H1 (cell line): Measurements from ENCODE around the gene ZBTB16. TPM values are rescaled to one million over a fixed set of nuclear protein-coding genes. Genes with fewer than 3 reads are reported as not detected.

Experiments
- CTCF ChIA-PET: fragments of 300-600 bp; sonication (Branson Sonifier 250); formaldehyde crosslinking; loops from one replicate; lab custom pipeline; 2021; ENCODE audit not compliant: partially characterized antibody; lab: Charles Lee
- POLR2A ChIA-PET: fragments of 300-600 bp; sonication (Branson Sonifier 250); formaldehyde crosslinking; loops from one replicate; lab custom pipeline; 2021; ENCODE audit warnings: inconsistent platforms; ENCODE audit not compliant: partially characterized antibody; lab: Charles Lee
- DNase-seq, 2 experiments: peaks; one replicate each; pipeline versions ENCODE4 v3.0.0 to v3.0.0-alpha.2; 2010 to 2022; ENCODE audit warnings: low spot score in 2 of 2, low read depth in 1 of 2, mixed read lengths in 1 of 2
- FAIRE-seq: peaks from 2 replicates; lab custom pipeline; 2011; peaks lifted over from hg19 to GRCh38; lab: Jason Lieb, UNC
- H2AFZ ChIP-seq: 2 replicates; pipeline ENCODE4 v1.8.1; 2012; ENCODE audit warnings: low read length, inconsistent platforms
- H2AK5ac ChIP-seq: 2 replicates; pipeline ENCODE4 v1.6.1; 2013; ENCODE audit warnings: low read depth, low read length
- H2BK120ac ChIP-seq: replicated peaks from 2 replicates; pipeline ENCODE3; 2013; ENCODE audit warnings: low read depth, low read length, inconsistent platforms
- H2BK12ac ChIP-seq: 2 replicates; pipeline ENCODE4 v1.6.1; 2013; ENCODE audit warnings: low read depth, low read length
- H2BK15ac ChIP-seq: 2 replicates; pipeline ENCODE4 v1.6.1; 2013; ENCODE audit warnings: low read length
- H2BK20ac ChIP-seq: 2 replicates; pipeline ENCODE4 v1.6.1; 2013; ENCODE audit warnings: low read length
- H2BK5ac ChIP-seq: 2 replicates; pipeline ENCODE4 v1.6.1; 2013; ENCODE audit warnings: low read depth, low read length
- H3K14ac ChIP-seq: 2 replicates; pipeline ENCODE4 v1.6.1; 2013; ENCODE audit warnings: inconsistent platforms; ENCODE audit not compliant: insufficient read length
- H3K18ac ChIP-seq: 2 replicates; pipeline ENCODE4 v1.6.1; 2013; ENCODE audit warnings: low read length; ENCODE audit errors: extremely low read depth
- H3K23ac ChIP-seq: 2 replicates; pipeline ENCODE4 v1.6.1; 2013; ENCODE audit warnings: inconsistent platforms; ENCODE audit not compliant: insufficient read length
- H3K23me2 ChIP-seq: 2 replicates; pipeline ENCODE4 v1.6.1; 2013; ENCODE audit warnings: low read depth, low read length
- H3K27ac ChIP-seq: 2 replicates; pipeline ENCODE4 v1.6.1; 2011; ENCODE audit warnings: low read depth, low read length, inconsistent platforms
- H3K27me3 ChIP-seq, 4 experiments: replicated peaks in 1 of 4; 1 replicate in 1 of 4; 2 replicates in 3 of 4; pipeline versions ENCODE4 v1.6.1 to v1.8.1; 2011 to 2013; ENCODE audit warnings: low read length in 3 of 4, mild to moderate bottlenecking in 3 of 4, inconsistent platforms in 2 of 4, mixed read lengths in 2 of 4, moderate library complexity in 1 of 4; ENCODE audit not compliant: control insufficient read depth in 3 of 4, insufficient read depth in 3 of 4; ENCODE audit errors: extremely low read depth in 1 of 4
- H3K36me3 ChIP-seq, 4 experiments: 2 replicates each; pipeline versions ENCODE4 v1.6.1 to v1.8.1; 2011 to 2013; ENCODE audit warnings: mild to moderate bottlenecking in 4 of 4, low read length in 3 of 4, moderate library complexity in 2 of 4, control low read depth in 1 of 4, inconsistent platforms in 1 of 4; ENCODE audit not compliant: insufficient read depth in 4 of 4, control insufficient read depth in 2 of 4
- H3K4ac ChIP-seq: replicated peaks from 2 replicates; pipeline ENCODE3; 2013; ENCODE audit warnings: low read length, low read depth, mixed read lengths, inconsistent platforms; ENCODE audit not compliant: insufficient read length
- H3K4me1 ChIP-seq, 4 experiments: replicated peaks in 1 of 4; 1 replicate in 1 of 4; 2 replicates in 3 of 4; pipeline versions ENCODE4 v1.6.1 to v1.8.1; 2011 to 2013; ENCODE audit warnings: low read length in 3 of 4, inconsistent platforms in 2 of 4, mixed read lengths in 1 of 4; ENCODE audit not compliant: insufficient read depth in 4 of 4, control insufficient read depth in 3 of 4
- H3K4me2 ChIP-seq, 2 experiments: 2 replicates each; pipeline versions ENCODE4 v1.6.1 to v1.8.1; 2011 to 2013; ENCODE audit warnings: low read depth in 2 of 2, low read length in 2 of 2, control low read depth in 1 of 2, inconsistent platforms in 1 of 2, mild to moderate bottlenecking in 1 of 2; ENCODE audit not compliant: insufficient read depth in 1 of 2
- H3K4me3 ChIP-seq, 4 experiments: fragments of 200-600, 300-600 bp in 1 of 4; sonication (generic), shearing (Covaris generic), sonication (Bioruptor Twin) in 1 of 4; 2 replicates each; pipeline versions ENCODE4 v1.5.1 to v1.8.1; 2011 to 2016; ENCODE audit warnings: low read length in 4 of 4, low read depth in 3 of 4, control low read depth in 2 of 4, inconsistent platforms in 2 of 4, mild to moderate bottlenecking in 2 of 4, mixed read lengths in 1 of 4, moderate library complexity in 1 of 4; ENCODE audit not compliant: insufficient read depth in 2 of 4; ENCODE audit errors: extremely low read depth in 1 of 4
- H3K56ac ChIP-seq: replicated peaks from 2 replicates; pipeline ENCODE3; 2013; ENCODE audit warnings: low read depth, mild to moderate bottlenecking, mixed read lengths, low read length, inconsistent platforms; ENCODE audit not compliant: insufficient read length
- H3K79me1 ChIP-seq: 2 replicates; pipeline ENCODE4 v1.6.1; 2013; ENCODE audit warnings: low read depth, low read length, control low read depth
- H3K79me2 ChIP-seq, 2 experiments: 2 replicates each; pipeline versions ENCODE4 v1.6.1 to v1.8.1; 2012 to 2013; ENCODE audit warnings: low read length in 2 of 2, mild to moderate bottlenecking in 2 of 2, inconsistent platforms in 1 of 2; ENCODE audit not compliant: insufficient read depth in 2 of 2, control insufficient read depth in 1 of 2
- H3K9ac ChIP-seq, 4 experiments: replicated peaks in 1 of 4; 1 replicate in 1 of 4; 2 replicates in 3 of 4; pipeline versions ENCODE4 v1.6.1 to v1.8.1; 2011 to 2013; ENCODE audit warnings: low read depth in 3 of 4, low read length in 3 of 4, control low read depth in 2 of 4, mild to moderate bottlenecking in 2 of 4, moderate library complexity in 2 of 4, inconsistent platforms in 1 of 4; ENCODE audit errors: extremely low read depth in 1 of 4
- H3K9me3 ChIP-seq, 2 experiments: 2 replicates each; pipeline versions ENCODE4 v1.6.1 to v1.8.1; 2012 to 2013; ENCODE audit warnings: mild to moderate bottlenecking in 2 of 2, moderate library complexity in 2 of 2, control low read depth in 1 of 2, inconsistent platforms in 1 of 2, low read depth in 1 of 2, low read length in 1 of 2, mixed read lengths in 1 of 2; ENCODE audit not compliant: insufficient read depth in 2 of 2
- H4K20me1 ChIP-seq, 2 experiments: replicated peaks in 1 of 2; 2 replicates each; pipeline versions ENCODE3 to v1.8.1; 2011 to 2013; ENCODE audit warnings: inconsistent platforms in 2 of 2, low read length in 2 of 2, mild to moderate bottlenecking in 1 of 2; ENCODE audit not compliant: insufficient read depth in 2 of 2, control insufficient read depth in 1 of 2
- H4K5ac ChIP-seq: 2 replicates; pipeline ENCODE4 v1.6.1; 2013; ENCODE audit warnings: low read length, low read depth, mixed read lengths, inconsistent platforms; ENCODE audit not compliant: insufficient read length
- H4K8ac ChIP-seq: 2 replicates; pipeline ENCODE4 v1.8.0; 2013; ENCODE audit warnings: mild to moderate bottlenecking, moderate library complexity, low read length, inconsistent platforms; ENCODE audit not compliant: insufficient read depth; ENCODE audit errors: extremely low read depth
- H4K91ac ChIP-seq: replicated peaks from 2 replicates; pipeline ENCODE3; 2013; ENCODE audit warnings: low read length, mixed read lengths, inconsistent platforms; ENCODE audit not compliant: insufficient read length
- CTCF ChIP-seq, 3 experiments: IDR thresholded peaks; 1 replicate in 2 of 3; 2 replicates in 1 of 3; pipeline versions ENCODE4 v1.5.1 to v1.6.1; 2011; ENCODE audit warnings: low read length in 3 of 3, mild to moderate bottlenecking in 3 of 3, inconsistent platforms in 2 of 3, low read depth in 1 of 3, moderate library complexity in 1 of 3; ENCODE audit not compliant: insufficient read depth in 1 of 3; ENCODE audit errors: control extremely low read depth in 1 of 3
- HDAC6 ChIP-seq: IDR thresholded peaks from one replicate; pipeline ENCODE4 v1.7.1; 2012; ENCODE audit warnings: low read depth, mild to moderate bottlenecking, inconsistent platforms, low read length, moderate library complexity
- KDM5A ChIP-seq: fragments of 200-600 bp; IDR thresholded peaks from 2 replicates; pipeline ENCODE4 v1.7.1; 2012; ENCODE audit warnings: mild to moderate bottlenecking, low read length, inconsistent platforms, mixed read lengths
- RBBP5 ChIP-seq: IDR thresholded peaks from 2 replicates; pipeline ENCODE4 v1.7.1; 2012; ENCODE audit warnings: low read depth, mild to moderate bottlenecking, inconsistent platforms, low read length, moderate library complexity, borderline replicate concordance
- SIRT6 ChIP-seq: IDR thresholded peaks from one replicate; pipeline ENCODE4 v1.7.1; 2012; ENCODE audit warnings: low read length, inconsistent platforms
- WGBS, 2 experiments: shearing (Covaris generic) in 1 of 2; methylation state at CpG; one replicate each; pipeline versions ENCODE4 v1.1.6 to v1.1.7; 2013 to 2015; ENCODE audit warnings: low lambda C conversion rate in 2 of 2, mixed read lengths in 2 of 2, inconsistent platforms in 1 of 2, low coverage in 1 of 2, missing lambda C conversion rate in 1 of 2; ENCODE audit not compliant: insufficient replicate concordance in 2 of 2, insufficient coverage in 1 of 2, insufficient read length in 1 of 2; ENCODE audit errors: extremely low coverage in 1 of 2, missing lambda C conversion rate in 1 of 2; 5-methylcytosine and 5-hydroxymethylcytosine counted together
- polyA plus RNA-seq, 7 experiments: library from polyadenylated mRNA; depleted of rRNA in 3 of 7; stranded (reverse) in 5 of 7; unstranded in 2 of 7; fragments of >200 nt in 5 of 7; fragments of 200-250 nt in 2 of 7; gene quantifications; 1 replicate in 5 of 7; 2 replicates in 1 of 7; 4 replicates in 1 of 7; pipeline versions ENCODE4 v1.2.1 to v1.2.3, GENCODE V29; 2011 to 2013; ENCODE audit warnings: missing spikeins in 2 of 7, mixed read lengths in 2 of 7
- total RNA-seq: library from RNA; stranded (reverse); fragmentation: NEBNext Ultra II Directional; extraction: Animal tissue kit (Norgen Biotek cat#: 25700); gene quantifications from 2 replicates; pipeline ENCODE4 v1.2.1, GENCODE V29; 2021

Gene ZBTB16
- total and polyA plus RNA-seq, 2 of the 8 experiments (the other 6 are each of a cell fraction or from before 2014, with no cell fraction given) = 0.12 to 0.61 TPM

- no peak overlapping the region for H3K4ac ChIP-seq
- no peak overlapping the region for H4K91ac ChIP-seq
- H2BK15ac ChIP-seq = no peak overlapping the region
- H4K20me1 ChIP-seq = no peaks in the 10 kb centered on the region
- H3K27me3 ChIP-seq = no peaks in the 10 kb centered on the region; a peak in 1 of 7 replicates
- H2BK20ac ChIP-seq = no peak overlapping the region
- H3K4me2 ChIP-seq = no peak overlapping the region
- H3K36me3 ChIP-seq = no peaks in the 10 kb centered on the region
- H2AFZ ChIP-seq = no peak overlapping the region
- H3K9me3 ChIP-seq = no peaks in the 10 kb centered on the region
- H3K79me2 ChIP-seq = no peaks in the 10 kb centered on the region
- ChIA-PET CTCF (interaction anchor here (0.9 to 1.8 kb wide), 4 partner anchors 42 to 172 kb away, joined by 3 to 9 read pairs (median 4); no protein-coding TSS in a partner anchor), POLR2A (no interaction called here)
- no peak overlapping the region for H2BK120ac ChIP-seq
- peaks cover 0 to 7% (median 1%) of the 10 kb centered on the region in 4 experiments; a peak in 4 of 7 replicates for H3K4me1 ChIP-seq
- H3K56ac ChIP-seq = no peak overlapping the region
- H4K8ac ChIP-seq = no peak overlapping the region
- no peak overlapping the region for H2AK5ac ChIP-seq
- H3K9ac ChIP-seq = no peak overlapping the region
- DNase-seq (no peak), FAIRE-seq (no peak)
- no peaks in the 10 kb centered on the region; the same call in 1 of the 2 replicates for H3K79me1 ChIP-seq
- 90% methylated on average over 7 of the region's 7 CpGs; no CpG with 5 or more reads in 1 of the 2 experiments for WGBS, 2 experiments
- H3K4me3 ChIP-seq = no peak overlapping the region
- H2BK12ac ChIP-seq = no peak overlapping the region
- H2BK5ac ChIP-seq = no peak overlapping the region
- no peak overlapping the region for H3K18ac ChIP-seq
- H3K27ac ChIP-seq = no peak overlapping the region
- H3K14ac ChIP-seq = no peak overlapping the region
- H4K5ac ChIP-seq = no peak overlapping the region
- no peak overlapping the region for H3K23ac ChIP-seq
- H3K23me2 ChIP-seq = no peaks in the 10 kb centered on the region; the same call in 1 of the 2 replicates
- TF ChIP-seq RBBP5 = no peak
- TF ChIP-seq CTCF (IDR thresholded peaks at IDR 0.05; ENCODE audit: control extremely low read depth in 1 of 3, insufficient read depth in 1 of 3, low read depth in 1 of 3, low read length in 3 of 3) = no peak
- no peak for TF ChIP-seq HDAC6
- TF ChIP-seq SIRT6 = no peak
- TF ChIP-seq KDM5A = no peak
These were observed 29.3 kb downstream of the ZBTB16 start for GRCh38 chr11:114088836-114089235.
